ENCODE data around the gene JAK1. TPM values are rescaled to one million over a fixed set of nuclear protein-coding genes. Genes with fewer than 3 reads are reported as not detected.

JAK1 gene
- total RNA-seq, 1 experiment from 2014 or later: 27.8 TPM

DNA sequence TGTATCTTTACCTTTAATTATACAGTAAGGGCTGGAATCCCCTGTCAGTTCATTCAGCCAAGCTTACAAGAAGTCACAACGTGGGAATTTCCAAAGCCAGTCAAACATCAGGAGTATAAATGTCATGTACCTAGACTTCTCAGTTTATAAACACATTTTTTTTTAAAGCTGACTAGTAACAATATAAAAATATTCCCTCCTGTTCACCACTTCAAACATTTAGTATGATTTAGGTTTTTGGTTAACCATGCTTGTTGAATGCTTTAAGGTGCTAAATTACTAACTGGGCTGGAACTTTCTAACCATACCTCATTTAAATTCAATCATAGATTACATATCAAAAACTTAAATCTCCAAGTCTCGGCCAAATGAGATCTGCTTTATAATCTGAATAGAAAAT lies 44.0 kb downstream of the JAK1 start:
- ChIA-PET CTCF (interaction anchor here (1.0 kb wide), 1 partner anchor 49 kb away, joined by 3 read pairs; no protein-coding TSS in a partner anchor), POLR2A (no interaction called here)
- H3K9me3 Mint-ChIP-seq: no peaks in the 10 kb centered on the region
- no peaks in the 10 kb centered on the region for H3K27me3 Mint-ChIP-seq (ENCODE audit: low read depth)
- H3K4me3 Mint-ChIP-seq: no peak overlapping the region
- TF ChIP-seq FOXP1 (CRISPR knock-in tag; IDR thresholded peaks at IDR 0.05; ENCODE audit: borderline replicate concordance) (no peak), NFATC4 (CRISPR knock-in tag; IDR thresholded peaks at IDR 0.05) (no peak), MYBL2 (CRISPR knock-in tag; IDR thresholded peaks at IDR 0.05) (no peak), ZSCAN18 (CRISPR knock-in tag; IDR thresholded peaks at IDR 0.05) (no peak), GRHL2 (CRISPR knock-in tag; IDR thresholded peaks at IDR 0.05; ENCODE audit: insufficient replicate concordance, severe bottlenecking) (no peak), KAT7 (CRISPR knock-in tag; IDR thresholded peaks at IDR 0.05; ENCODE audit: borderline replicate concordance) (no peak), RORB (CRISPR knock-in tag; IDR thresholded peaks at IDR 0.05) (no peak), CBFB (CRISPR knock-in tag; IDR thresholded peaks at IDR 0.05; ENCODE audit: low read depth) (no peak), ATF1 (CRISPR knock-in tag; IDR thresholded peaks at IDR 0.05) (no peak), NFE2L1 (CRISPR knock-in tag; IDR thresholded peaks at IDR 0.05) (no peak), ZNF121 (CRISPR knock-in tag; IDR thresholded peaks at IDR 0.05) (no peak), AFF4 (CRISPR knock-in tag; IDR thresholded peaks at IDR 0.05; ENCODE audit: borderline replicate concordance) (no peak), TP53 (CRISPR knock-in tag; IDR thresholded peaks at IDR 0.05) (no peak), NR2C2 (CRISPR knock-in tag; IDR thresholded peaks at IDR 0.05) (no peak), TCF7 (CRISPR knock-in tag; IDR thresholded peaks at IDR 0.05; ENCODE audit: low read depth) (no peak)
- TF ChIP-seq, protein P1, sequence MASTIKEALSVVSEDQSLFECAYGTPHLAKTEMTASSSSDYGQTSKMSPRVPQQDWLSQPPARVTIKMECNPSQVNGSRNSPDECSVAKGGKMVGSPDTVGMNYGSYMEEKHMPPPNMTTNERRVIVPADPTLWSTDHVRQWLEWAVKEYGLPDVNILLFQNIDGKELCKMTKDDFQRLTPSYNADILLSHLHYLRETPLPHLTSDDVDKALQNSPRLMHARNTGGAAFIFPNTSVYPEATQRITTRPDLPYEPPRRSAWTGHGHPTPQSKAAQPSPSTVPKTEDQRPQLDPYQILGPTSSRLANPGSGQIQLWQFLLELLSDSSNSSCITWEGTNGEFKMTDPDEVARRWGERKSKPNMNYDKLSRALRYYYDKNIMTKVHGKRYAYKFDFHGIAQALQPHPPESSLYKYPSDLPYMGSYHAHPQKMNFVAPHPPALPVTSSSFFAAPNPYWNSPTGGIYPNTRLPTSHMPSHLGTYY (CRISPR knock-in tag; IDR thresholded peaks at IDR 0.05): no peak
- TF ChIP-seq, protein P2, sequence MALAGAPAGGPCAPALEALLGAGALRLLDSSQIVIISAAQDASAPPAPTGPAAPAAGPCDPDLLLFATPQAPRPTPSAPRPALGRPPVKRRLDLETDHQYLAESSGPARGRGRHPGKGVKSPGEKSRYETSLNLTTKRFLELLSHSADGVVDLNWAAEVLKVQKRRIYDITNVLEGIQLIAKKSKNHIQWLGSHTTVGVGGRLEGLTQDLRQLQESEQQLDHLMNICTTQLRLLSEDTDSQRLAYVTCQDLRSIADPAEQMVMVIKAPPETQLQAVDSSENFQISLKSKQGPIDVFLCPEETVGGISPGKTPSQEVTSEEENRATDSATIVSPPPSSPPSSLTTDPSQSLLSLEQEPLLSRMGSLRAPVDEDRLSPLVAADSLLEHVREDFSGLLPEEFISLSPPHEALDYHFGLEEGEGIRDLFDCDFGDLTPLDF (CRISPR knock-in tag; IDR thresholded peaks at IDR 0.05): no peak
- TF ChIP-seq, protein P3, sequence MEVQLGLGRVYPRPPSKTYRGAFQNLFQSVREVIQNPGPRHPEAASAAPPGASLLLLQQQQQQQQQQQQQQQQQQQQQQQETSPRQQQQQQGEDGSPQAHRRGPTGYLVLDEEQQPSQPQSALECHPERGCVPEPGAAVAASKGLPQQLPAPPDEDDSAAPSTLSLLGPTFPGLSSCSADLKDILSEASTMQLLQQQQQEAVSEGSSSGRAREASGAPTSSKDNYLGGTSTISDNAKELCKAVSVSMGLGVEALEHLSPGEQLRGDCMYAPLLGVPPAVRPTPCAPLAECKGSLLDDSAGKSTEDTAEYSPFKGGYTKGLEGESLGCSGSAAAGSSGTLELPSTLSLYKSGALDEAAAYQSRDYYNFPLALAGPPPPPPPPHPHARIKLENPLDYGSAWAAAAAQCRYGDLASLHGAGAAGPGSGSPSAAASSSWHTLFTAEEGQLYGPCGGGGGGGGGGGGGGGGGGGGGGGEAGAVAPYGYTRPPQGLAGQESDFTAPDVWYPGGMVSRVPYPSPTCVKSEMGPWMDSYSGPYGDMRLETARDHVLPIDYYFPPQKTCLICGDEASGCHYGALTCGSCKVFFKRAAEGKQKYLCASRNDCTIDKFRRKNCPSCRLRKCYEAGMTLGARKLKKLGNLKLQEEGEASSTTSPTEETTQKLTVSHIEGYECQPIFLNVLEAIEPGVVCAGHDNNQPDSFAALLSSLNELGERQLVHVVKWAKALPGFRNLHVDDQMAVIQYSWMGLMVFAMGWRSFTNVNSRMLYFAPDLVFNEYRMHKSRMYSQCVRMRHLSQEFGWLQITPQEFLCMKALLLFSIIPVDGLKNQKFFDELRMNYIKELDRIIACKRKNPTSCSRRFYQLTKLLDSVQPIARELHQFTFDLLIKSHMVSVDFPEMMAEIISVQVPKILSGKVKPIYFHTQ (CRISPR knock-in tag; IDR thresholded peaks at IDR 0.05): no peak
- ATAC-seq: no peak
- H3K36me3 Mint-ChIP-seq: no peaks in the 10 kb centered on the region
- no peak overlapping the region for H3K27ac Mint-ChIP-seq
- no peak for DNase-seq (ENCODE audit: low spot score)
- peaks cover 31% of the 10 kb centered on the region for H3K4me1 Mint-ChIP-seq

Measured in WTC11 (cell line).